Spleen (tissue), 11 donors: ENCODE measurements around the gene PPP5C. TPM values are rescaled to one million over a fixed set of nuclear protein-coding genes. Genes with fewer than 3 reads are reported as not detected.

ENCODE experiments used
- DNase-seq: peaks from one replicate; pipeline ENCODE4 v3.0.0-alpha.2; 2020
- H3K27ac ChIP-seq, 8 donors: fragments of 200-600 bp; sonication (generic) in 7 of 8; 1 replicate in 4 of 8; 2 replicates in 4 of 8; pipeline versions ENCODE4 v1.5.0 to v1.8.0; 2016 to 2021; ENCODE audit warnings: inconsistent platforms in 4 of 8, mild to moderate bottlenecking in 4 of 8, moderate library complexity in 1 of 8
- H3K27me3 ChIP-seq, 7 donors: fragments of 200-600 bp; sonication (generic) in 6 of 7; replicated peaks in 1 of 7; 1 replicate in 4 of 7; 2 replicates in 3 of 7; pipeline versions ENCODE4 v1.5.0 to v1.8.0; 2016 to 2021; ENCODE audit warnings: inconsistent platforms in 3 of 7, mild to moderate bottlenecking in 1 of 7
- H3K36me3 ChIP-seq, 6 donors: fragments of 200-600 bp; sonication (generic) in 5 of 6; 1 replicate in 4 of 6; 2 replicates in 2 of 6; pipeline versions ENCODE4 v1.5.0 to v1.8.0; 2016 to 2021; ENCODE audit warnings: inconsistent platforms in 2 of 6
- H3K4me1 ChIP-seq, 6 donors: fragments of 200-600 bp; sonication (generic) in 5 of 6; 1 replicate in 3 of 6; 2 replicates in 3 of 6; pipeline versions ENCODE4 v1.5.0 to v1.8.0; 2016 to 2021; ENCODE audit warnings: inconsistent platforms in 3 of 6
- H3K4me3 ChIP-seq, 8 donors: fragments of 200-600 bp; sonication (generic) in 7 of 8; 1 replicate in 4 of 8; 2 replicates in 4 of 8; pipeline versions ENCODE4 v1.5.0 to v1.8.0; 2016 to 2021; ENCODE audit warnings: inconsistent platforms in 4 of 8, mild to moderate bottlenecking in 4 of 8, moderate library complexity in 2 of 8
- H3K9me3 ChIP-seq, 8 donors: fragments of 200-600 bp; sonication (generic) in 7 of 8; 1 replicate in 4 of 8; 2 replicates in 4 of 8; pipeline versions ENCODE4 v1.5.0 to v1.8.0; 2016 to 2021; ENCODE audit warnings: inconsistent platforms in 4 of 8
- CTCF ChIP-seq, 11 experiments: fragments of 200-600 bp in 7 of 11; fragments of 450-650 bp in 4 of 11; sonication (generic) in 4 of 11; IDR thresholded peaks in 8 of 11; conservative IDR thresholded peaks in 3 of 11; 1 replicate in 7 of 11; 2 replicates in 4 of 11; pipeline versions ENCODE4 v1.4.0 to v1.8.0; 2016 to 2021; ENCODE audit warnings: antibody characterized with exemption in 11 of 11, inconsistent platforms in 4 of 11, mild to moderate bottlenecking in 1 of 11
- POLR2A ChIP-seq, 3 donors: fragments of 450-650 bp; IDR thresholded peaks; one replicate each; pipeline ENCODE4 v1.5.1; 2017; ENCODE audit warnings: antibody characterized with exemption in 3 of 3, mild to moderate bottlenecking in 1 of 3
- POLR2AphosphoS5 ChIP-seq, 3 donors: sonication (generic); formaldehyde crosslinking; IDR thresholded peaks; one replicate each; pipeline ENCODE4 v1.5.1; 2017; ENCODE audit warnings: antibody characterized with exemption in 3 of 3
- WGBS, 5 donors: extraction: QIAGEN DNeasy Blood & Tissue Kit in 3 of 5; methylation state at CpG; one replicate each; pipeline versions ENCODE4 v1.1.5 to v1.1.7; 2013 to 2018; 5-methylcytosine and 5-hydroxymethylcytosine counted together
- intact Hi-C: fragments of 100-400 bp; cut with DNase I; formaldehyde crosslinking; loops from one replicate; pipeline ENCODE4 v1.15.0; 2023; ENCODE audit warnings: low total_unique reads
- polyA plus RNA-seq, 3 donors: library from polyadenylated mRNA; stranded (reverse); fragments of 200-250 nt; gene quantifications; one replicate each; pipeline ENCODE4 v1.2.1, GENCODE V29; 2013
- total RNA-seq, 7 donors: library from RNA; depleted of rRNA in 3 of 7; stranded (reverse); fragments of >200 nt in 3 of 7; fragmentation: NEBNext Ultra II Directional in 4 of 7; extraction: Animal tissue kit (Norgen Biotek cat#: 25700) in 4 of 7; gene quantifications; one replicate each; pipeline versions ENCODE4 v1.1.0 to v1.2.1, GENCODE V29; 2016 to 2021
- donor health status: healthy with polysubstance abuse.
- donor health status: DM: no; HTN: no; CAD: no; lungs with moderate emphysema.
- donor health status: DM: no; HTN: no; CAD: no.
- donor health status: Bipolar disorder and iron deficiency.
- donor health status: healthy.
- donor health status: DM: no; HTN: no; CAD: no.
- donor health status: DM: yes; HTN: yes; CAD: no.

The PPP5C gene
- total and polyA plus RNA-seq, 10 donors: 26.5 to 87.3 (median 68.6) TPM

GRCh38 chr19:46299004-46299509, 47.8 kb upstream of the PPP5C start:
- Histone ChIP-seq H3K9me3 (peaks cover 0 to 3% (median 0%) of the 10 kb centered on the region in 8 donors), H3K36me3 (peaks cover 0 to 9% (median 0%) of the 10 kb centered on the region in 6 donors), H3K4me1 (peaks cover 0 to 76% (median 29%) of the 10 kb centered on the region in 6 donors), H3K27ac (peak overlapping the region; percentile 69 to 93 (median 84)), H3K4me3 (peak overlapping the region in 7 of 8 donors; percentile 13 to 71 (median 36)), H3K27me3 (peaks cover 0 to 63% (median 9%) of the 10 kb centered on the region in 7 donors)
- WGBS, 5 donors: 13 to 32% (median 23%) methylated on average over 8 to 11 of the region's 11 CpGs
- peak; percentile 89 to 92 (median 91) for TF ChIP-seq POLR2AphosphoS5 (IDR thresholded peaks at IDR 0.05)
- TF ChIP-seq CTCF (IDR thresholded peaks at IDR 0.05 in 8 of 11, conservative IDR thresholded peaks at IDR 0.05 in 3 of 11): no peak
- intact Hi-C loops: no loop called here
- peak; percentile 90 for DNase-seq

DNA sequence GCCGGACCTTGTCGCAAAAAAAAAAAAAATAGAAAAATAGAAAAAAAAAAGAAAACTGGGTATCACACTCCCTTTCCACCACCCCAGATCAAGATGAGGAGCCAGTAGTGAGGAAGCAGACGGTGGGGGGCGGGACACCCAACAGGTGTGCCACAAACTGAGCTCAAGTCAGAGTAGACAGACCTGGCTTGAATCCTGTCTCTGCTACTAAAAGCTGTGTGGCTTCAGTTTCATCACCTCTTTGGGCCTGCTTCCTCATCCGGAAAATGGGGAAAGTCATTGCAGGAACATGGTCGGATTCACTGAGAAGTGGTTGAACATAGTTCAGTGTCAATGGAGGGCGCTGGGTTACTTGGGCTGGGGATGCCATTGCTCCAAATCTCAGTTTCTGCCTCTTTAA, 47.2 kb upstream of the PPP5C start:
- Histone ChIP-seq H3K27me3 (peaks cover 0 to 56% (median 9%) of the 10 kb centered on the region in 7 donors), H3K9me3 (peaks cover 0 to 5% (median 0%) of the 10 kb centered on the region in 8 donors), H3K36me3 (peaks cover 0 to 15% (median under 1%) of the 10 kb centered on the region in 6 donors), H3K4me1 (peaks cover 0 to 76% (median 29%) of the 10 kb centered on the region in 6 donors), H3K4me3 (peak overlapping the region in 5 of 8 donors; percentile 4 to 71 (median 49)), H3K27ac (peak overlapping the region; percentile 69 to 93 (median 84))
- TF ChIP-seq POLR2AphosphoS5 (IDR thresholded peaks at IDR 0.05): no peak
- no peak for TF ChIP-seq POLR2A (IDR thresholded peaks at IDR 0.05)
- no peak for TF ChIP-seq CTCF (IDR thresholded peaks at IDR 0.05 in 8 of 11, conservative IDR thresholded peaks at IDR 0.05 in 3 of 11)
- no peak for DNase-seq
- WGBS, 5 donors: 55 to 64% (median 63%) methylated on average over 7 of the region's 7 CpGs
- intact Hi-C loops: no loop called here

DNA sequence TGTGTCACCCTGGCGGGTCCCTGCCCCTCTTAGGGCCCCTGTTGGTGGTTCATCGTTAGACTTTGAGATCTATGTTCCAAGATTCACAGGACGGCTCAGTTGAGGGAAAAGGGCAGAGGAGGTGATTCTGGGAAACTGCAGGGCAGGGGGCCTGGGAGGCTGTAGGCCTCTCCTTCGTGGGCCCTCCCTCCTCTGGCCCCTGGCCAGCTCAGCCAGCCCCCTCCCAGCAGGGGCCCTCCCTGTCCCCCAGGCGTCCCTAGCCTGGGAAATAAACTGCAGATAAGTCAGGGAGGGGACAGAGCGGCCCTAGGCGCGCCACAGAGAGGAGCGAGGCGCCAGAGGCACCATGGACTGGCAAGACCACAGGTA, 43.6 kb upstream of the PPP5C start:
- Histone ChIP-seq H3K27ac (peak overlapping the region in 7 of 8 donors; percentile 6 to 93 (median 79)), H3K4me3 (peak overlapping the region in 1 of 8 donors; percentile 33), H3K9me3 (peaks cover 0 to 21% (median 15%) of the 10 kb centered on the region in 8 donors), H3K27me3 (peaks cover 0 to 20% (median 0%) of the 10 kb centered on the region in 7 donors), H3K36me3 (peaks cover 0 to 51% (median 4%) of the 10 kb centered on the region in 6 donors), H3K4me1 (peaks cover 0 to 59% (median 20%) of the 10 kb centered on the region in 6 donors)
- intact Hi-C loops: no loop called here
- WGBS, 5 donors: 75 to 88% (median 82%) methylated on average over 10 of the region's 10 CpGs
- TF ChIP-seq POLR2AphosphoS5 (IDR thresholded peaks at IDR 0.05): no peak
- no peak for TF ChIP-seq CTCF (IDR thresholded peaks at IDR 0.05 in 8 of 11, conservative IDR thresholded peaks at IDR 0.05 in 3 of 11)
- TF ChIP-seq POLR2A (IDR thresholded peaks at IDR 0.05): no peak
- DNase-seq: no peak

DNA sequence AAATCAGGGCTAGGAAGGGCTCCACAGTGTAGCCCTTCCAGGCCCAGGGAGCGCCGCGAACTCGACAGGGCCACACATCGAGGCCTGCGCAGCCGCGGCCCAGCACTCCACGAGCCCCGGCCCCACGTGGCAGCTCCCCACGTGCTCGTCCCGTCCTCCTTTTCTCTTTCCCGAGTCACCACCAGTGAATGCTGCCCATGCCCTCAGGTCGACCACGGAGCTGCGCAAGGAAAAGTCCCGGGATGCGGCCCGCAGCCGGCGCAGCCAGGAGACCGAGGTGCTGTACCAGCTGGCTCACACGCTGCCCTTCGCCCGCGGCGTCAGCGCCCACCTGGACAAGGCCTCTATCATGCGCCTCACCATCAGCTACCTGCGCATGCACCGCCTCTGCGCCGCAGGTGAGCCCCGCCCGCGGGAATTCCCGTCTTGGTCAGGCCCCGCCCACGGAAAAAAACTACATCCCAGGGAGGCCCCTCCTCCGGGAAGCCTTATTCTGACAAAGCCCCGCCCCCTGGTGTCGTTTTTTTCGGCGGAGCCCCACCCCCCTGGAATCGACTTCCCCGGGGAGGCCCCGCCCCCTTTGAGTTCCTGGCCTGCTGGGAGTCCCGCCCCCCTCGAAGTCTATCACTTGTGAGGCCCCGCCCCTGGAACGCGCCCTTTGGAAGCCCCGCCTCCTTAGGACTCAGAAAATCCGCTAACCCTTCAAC, 43.0 kb upstream of the PPP5C start:
- H3K27ac ChIP-seq: peak overlapping the region in 6 of 8 donors; percentile 6 to 93 (median 82)
- intact Hi-C loops: no loop called here
- H3K4me1 ChIP-seq: peaks cover 0 to 54% (median 17%) of the 10 kb centered on the region in 6 donors
- WGBS, 5 donors: 67 to 87% (median 82%) methylated on average over 53 to 56 of the region's 56 CpGs
- peaks cover 0 to 21% (median 15%) of the 10 kb centered on the region in 8 donors for H3K9me3 ChIP-seq
- TF ChIP-seq CTCF (IDR thresholded peaks at IDR 0.05 in 8 of 11, conservative IDR thresholded peaks at IDR 0.05 in 3 of 11): no peak
- TF ChIP-seq POLR2A (IDR thresholded peaks at IDR 0.05): no peak
- peak in 2 of 3 donors; percentile 19 to 27 for TF ChIP-seq POLR2AphosphoS5 (IDR thresholded peaks at IDR 0.05)
- peak; percentile 75 for DNase-seq
- peak overlapping the region in 1 of 8 donors; percentile 33 for H3K4me3 ChIP-seq
- H3K36me3 ChIP-seq: peaks cover 0 to 56% (median 5%) of the 10 kb centered on the region in 6 donors
- peaks cover 0 to 15% (median 0%) of the 10 kb centered on the region in 7 donors for H3K27me3 ChIP-seq
